Fibroblast of skin of right biceps (primary cell): ENCODE results near the gene NBEA.

Experiments used
- DNase-seq: peaks from one replicate; pipeline ENCODE4 v3.0.0-alpha.2; 2013

Gene NBEA

GRCh38 chr13:35687336-35687735 is 745.3 kb downstream of the NBEA start:
- no peak for DNase-seq

- DNase-seq: peak; percentile 69
Measured at GRCh38 chr13:35690581-35691207, 748.6 kb downstream of the NBEA start.

DNA sequence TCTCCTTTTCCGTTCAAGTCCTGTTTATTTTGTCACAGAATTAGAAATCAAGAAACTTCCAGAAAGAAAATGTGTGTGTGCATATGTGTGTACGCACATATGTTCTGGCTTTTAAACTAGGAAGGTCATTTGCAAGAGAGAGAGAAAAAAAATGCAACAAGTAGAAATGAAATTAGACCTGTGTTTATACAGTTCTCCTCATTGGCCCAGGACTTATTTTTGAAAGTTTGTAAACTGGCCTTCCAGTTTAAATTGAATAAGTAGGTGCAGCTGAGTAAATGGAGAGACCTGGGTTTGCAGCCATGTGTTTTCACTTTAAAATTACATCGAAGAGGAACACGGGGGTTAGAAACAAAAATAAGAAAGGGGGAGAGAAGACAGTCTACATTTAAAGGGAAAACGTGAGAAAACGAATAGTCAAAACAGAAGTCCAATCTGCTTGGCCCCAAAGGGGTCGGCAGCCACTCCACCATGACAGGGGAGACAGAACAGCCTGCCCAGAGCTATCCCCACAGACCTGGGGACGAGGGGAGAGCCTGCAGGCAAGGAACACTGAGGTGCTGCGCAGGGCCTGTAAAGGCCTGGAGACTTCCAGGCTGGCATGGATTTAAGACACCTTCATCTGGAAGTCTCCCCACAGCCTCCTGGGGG is 751.2 kb downstream of the NBEA start:
- DNase-seq: peak; percentile 60

GRCh38 chr13:35694031-35694430 is 752.0 kb downstream of the NBEA start:
- DNase-seq: no peak

DNA sequence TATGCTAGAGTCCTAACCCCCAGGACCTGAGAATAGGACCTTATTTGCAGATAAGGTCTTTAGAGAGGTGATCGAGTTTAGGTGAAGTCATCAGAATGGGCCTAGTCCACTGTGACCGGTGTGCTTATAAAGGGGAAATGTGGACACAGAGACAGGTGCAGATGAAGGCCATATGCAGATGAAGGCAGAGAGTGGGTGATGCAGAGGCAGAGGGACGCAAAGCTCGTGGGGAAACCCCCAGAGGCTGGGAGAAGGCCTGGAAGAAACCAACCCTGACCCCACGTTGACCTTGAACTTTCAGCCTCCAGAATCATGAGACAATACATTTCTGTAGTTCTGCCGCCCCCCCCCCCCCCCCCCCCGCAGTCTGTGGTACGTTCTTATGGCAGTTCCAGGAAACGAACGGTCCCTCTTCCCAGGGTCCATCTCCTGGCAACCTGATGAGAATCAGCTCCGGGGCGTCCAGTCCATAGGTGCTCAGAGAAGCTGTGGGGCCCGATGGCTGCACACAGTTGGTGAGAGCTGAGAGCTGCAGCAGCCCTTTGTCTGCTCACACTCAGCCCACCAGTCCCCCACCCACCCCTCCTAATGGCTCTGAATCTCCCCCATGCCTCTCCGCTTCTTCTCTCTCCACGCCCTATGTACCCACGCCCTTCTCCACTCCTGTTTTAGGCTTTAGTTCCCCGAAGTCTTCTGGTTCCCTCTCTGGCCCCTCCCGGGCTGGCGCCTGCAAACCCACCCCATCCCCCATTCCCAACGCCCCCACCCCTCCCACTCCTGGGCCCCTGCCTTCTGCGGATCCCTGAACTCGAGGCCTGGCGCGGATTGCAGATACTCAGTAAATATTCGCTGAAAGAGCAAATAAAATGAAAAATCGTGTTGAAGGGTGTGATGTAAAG is 752.7 kb downstream of the NBEA start:
- no peak for DNase-seq

DNA sequence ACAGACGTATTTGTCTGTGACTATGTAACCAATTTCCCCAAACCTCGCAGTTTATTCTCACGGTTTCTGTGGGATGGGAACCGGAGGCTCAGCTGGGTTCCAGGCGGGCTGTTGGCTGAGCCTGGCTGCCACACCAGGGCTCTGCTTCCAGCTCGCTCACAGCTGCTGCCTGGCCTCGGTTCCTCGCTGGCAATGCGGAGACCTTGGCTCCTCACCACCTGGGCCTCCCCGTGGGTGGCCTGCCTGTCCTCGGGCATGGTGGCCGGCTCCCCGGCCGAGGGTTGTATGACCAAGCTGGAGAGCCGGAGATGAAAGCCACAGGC is 753.3 kb downstream of the NBEA start:
- DNase-seq: peak; percentile 66

GRCh38 chr13:35697186-35697730 is 755.2 kb downstream of the NBEA start:
- DNase-seq: no peak

DNA sequence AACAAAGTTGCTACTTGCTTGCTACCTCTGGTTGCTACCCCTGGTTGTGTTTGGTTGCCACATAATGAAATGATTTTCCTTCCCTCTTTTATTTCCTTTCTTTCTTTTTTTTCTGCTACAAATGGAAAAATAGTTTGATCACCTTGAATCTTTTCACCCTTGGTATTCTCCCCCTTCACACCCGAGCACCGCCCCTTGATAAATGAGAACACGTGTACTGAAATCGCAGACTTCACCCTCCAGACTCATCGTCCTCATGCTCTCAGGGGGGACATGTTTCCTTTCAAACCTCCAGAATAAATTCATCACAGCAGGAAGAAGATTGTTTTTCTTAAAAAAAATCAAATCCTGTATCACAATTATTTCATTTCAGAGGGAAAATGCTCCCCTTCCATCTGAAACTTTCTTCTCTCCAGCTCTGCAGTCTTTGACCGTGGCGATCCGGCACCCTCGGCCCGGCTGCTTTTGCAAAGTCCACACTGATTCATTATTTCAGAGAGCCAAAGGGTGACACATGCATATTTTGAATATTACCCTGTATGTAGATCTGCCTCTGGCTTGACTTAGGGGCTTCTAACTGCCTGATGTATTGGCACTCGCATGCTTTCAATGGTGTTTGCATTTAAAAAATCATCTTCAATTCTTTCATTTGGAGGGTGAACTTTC is 757.0 kb downstream of the NBEA start:
- DNase-seq: peak; percentile 90

GRCh38 chr13:35699825-35700510 is 757.9 kb downstream of the NBEA start:
- peak; percentile 95 for DNase-seq

DNA sequence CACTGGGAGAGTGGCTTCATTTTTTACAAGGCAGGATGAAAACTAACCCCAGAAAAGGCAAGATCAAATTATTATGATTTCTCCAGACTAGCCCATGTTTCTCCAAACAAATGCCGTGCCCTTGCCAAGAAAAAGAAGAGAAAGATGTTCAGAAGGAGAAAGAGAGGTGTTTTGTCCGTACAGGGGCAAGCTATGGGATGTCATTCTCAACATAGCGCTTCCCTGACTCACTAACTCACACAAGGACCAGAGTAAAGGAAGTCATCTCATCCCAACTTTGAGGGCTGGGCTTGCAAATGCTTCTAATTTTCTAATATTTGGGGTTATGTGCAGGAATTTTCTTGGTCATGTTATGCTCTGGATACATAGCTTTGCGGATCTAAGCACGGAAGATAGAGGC is 758.6 kb downstream of the NBEA start:
- peak; percentile 96 for DNase-seq

DNA sequence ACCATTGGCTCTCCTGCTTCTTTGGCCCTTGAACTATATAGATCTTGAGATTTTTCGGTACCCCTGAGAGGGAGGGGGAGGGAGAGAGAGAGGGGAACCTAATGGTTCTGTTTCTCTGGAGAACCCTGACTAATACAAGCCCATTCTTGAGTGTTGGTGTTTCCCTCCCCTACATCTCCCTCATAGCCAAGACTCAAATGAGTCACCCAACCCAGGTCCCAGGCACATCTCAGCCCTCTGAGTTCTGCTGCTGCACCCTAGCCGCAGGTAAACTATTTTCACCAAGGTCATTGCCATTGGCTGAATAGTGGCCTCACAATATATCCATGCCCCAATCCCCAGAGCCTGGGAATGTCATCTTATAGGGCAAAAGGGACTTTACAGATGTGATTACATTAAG is 760.2 kb downstream of the NBEA start:
- no peak for DNase-seq

- DNase-seq: peak; percentile 48
Measured at GRCh38 chr13:35703061-35703460, 761.0 kb downstream of the NBEA start.

DNA sequence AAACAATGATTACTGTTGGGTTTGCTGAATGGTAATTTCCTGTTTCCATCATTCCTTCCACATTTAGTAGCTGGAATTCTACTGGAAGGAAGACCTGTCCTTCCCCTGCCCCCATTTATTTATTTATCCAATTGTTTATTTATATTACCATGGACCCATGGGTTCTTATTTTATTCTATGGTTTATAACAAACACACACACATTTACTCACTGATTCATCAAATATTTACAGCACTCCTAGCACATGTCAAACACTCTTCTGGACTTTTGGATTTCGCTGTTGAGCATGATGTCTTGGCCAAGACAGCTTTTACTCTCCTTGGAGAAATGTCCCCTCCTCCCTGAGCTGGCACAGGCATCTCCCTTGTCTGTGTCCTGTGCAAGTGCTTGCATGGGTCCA is 762.3 kb downstream of the NBEA start:
- DNase-seq: no peak

GRCh38 chr13:35706281-35706680 is 764.2 kb downstream of the NBEA start:
- no peak for DNase-seq

DNA sequence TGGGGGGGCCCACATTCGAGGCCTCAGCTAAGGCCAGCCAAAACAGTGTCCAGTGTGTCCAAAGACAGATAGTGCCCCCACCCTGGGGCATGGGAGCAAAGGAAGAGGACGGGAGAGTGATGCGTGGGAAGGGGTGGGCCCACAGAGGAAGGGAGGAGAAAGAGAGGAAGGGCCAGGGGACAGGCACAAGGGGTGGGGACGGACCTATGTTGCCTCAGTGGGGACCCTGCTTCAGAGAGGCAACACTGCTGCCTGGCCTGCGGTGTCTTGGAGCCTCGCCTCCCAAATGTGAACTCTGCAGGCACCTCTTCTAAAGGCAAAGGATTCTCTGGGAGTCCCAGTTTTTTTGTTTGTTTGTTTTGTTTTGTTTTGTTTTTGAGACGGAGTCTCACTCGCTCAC is 764.7 kb downstream of the NBEA start:
- no peak for DNase-seq

DNA sequence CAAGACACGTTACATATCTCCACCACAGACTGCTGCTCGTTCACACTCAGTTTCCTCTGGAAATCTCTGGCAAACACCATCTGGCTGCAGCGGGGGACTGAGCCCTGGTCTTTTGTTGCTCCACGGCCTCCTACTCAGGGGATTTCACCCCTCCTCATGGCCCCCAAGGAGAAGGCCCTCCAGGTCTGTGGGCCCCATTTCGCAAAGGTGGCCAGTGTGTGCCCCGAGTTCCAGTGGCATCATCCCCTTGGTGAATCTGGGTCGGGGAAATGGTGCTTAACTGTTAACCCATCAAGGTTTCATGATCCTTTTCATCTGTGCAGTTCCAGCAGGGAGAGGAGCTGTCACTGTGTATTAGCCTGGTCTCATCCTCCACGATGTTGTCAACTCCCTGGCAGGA is 769.8 kb downstream of the NBEA start:
- no peak for DNase-seq

GRCh38 chr13:35712907-35713761 is 771.1 kb downstream of the NBEA start:
- DNase-seq: peak; percentile 96

GRCh38 chr13:35714121-35714520 is 772.1 kb downstream of the NBEA start:
- DNase-seq: peak; percentile 64

DNA sequence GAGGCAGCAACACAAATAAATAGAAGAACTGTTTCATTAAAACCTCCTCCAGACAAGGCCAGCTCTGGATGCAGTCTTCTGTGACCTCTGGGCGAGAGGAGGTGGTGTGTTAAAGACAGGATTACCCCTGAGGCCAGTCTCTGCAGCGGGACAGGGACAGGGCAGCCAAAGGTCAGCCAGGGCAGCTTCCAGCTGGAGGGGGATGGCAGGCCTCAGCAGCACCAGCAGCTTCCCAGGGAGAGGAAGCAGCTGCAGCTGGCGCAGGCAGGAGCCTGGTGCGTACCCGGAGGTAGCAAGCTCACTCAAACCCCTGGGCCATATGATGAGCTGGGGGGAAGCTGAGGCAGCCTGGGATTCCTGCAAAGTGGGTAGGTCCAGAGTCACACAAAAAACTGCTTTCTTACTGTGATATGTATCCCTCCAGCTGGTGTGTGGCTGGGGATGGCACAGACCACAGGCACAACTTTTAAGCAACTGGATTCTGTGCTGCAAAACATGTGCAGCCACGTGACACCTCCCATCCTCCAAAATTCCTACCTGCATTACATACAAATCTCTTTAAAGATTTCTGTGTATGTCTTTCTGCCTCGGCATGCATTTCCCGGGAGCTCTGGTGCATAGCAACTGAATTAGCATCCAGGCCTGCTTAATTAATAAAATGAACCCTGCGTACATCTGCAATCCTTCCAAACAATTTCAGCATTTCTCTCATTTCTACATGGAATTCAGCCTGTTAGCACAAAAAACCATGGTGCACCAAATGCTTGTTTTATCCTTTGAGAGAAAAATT is 772.7 kb downstream of the NBEA start:
- DNase-seq: no peak

DNA sequence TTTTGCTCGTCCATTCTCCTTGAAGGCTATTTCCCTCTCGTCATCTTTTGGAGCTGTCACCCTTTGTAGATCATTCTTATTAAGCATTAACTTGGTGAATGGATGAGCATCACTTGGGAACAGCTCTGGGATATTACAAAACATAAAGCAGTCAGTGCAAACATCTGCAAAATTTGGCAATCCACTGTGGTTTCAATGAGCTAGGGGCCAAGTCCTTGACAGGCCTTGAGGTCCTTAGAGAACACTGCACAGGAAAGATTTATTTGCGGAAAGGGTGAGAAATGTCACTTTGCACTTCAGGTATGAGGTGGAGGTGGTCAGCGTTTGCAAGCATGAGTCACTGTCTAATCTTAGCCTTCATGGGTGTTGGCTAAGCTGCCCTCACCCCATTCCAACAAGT is 774.1 kb downstream of the NBEA start:
- peak; percentile 55 for DNase-seq

- no peak for DNase-seq
Measured at GRCh38 chr13:35716729-35717128, 774.7 kb downstream of the NBEA start.
